Fibroblast of skin of right biceps (primary cell): ENCODE measurements around the gene TUBB6.

Experiments used
- DNase-seq: peaks from one replicate; pipeline ENCODE4 v3.0.0-alpha.2; 2013

TUBB6 gene

GRCh38 chr18:12345491-12346239, 37.6 kb downstream of the TUBB6 start:
- no peak for DNase-seq

GRCh38 chr18:12346240-12346565, 38.2 kb downstream of the TUBB6 start:
- DNase-seq, result no peak

DNA sequence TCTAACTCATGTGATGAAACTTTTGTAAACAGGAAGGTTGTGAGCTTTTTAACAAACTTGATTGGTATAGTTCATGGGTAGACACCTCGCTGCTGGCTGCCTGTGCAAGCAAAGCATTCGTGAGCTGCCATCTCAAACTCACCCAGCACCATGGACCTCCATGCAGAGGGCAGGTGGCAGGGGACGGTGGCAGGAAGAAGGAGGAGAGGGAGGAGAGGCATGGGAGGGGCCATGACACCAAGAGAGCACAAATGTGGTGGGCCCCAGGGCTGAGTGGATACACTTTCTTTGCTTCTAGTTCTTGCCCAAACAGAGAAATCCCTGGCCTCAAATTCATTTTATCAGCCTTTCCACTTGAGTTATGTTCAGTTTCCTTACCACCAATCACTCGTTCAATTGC, 39.9 kb downstream of the TUBB6 start:
- DNase-seq, result no peak

DNA sequence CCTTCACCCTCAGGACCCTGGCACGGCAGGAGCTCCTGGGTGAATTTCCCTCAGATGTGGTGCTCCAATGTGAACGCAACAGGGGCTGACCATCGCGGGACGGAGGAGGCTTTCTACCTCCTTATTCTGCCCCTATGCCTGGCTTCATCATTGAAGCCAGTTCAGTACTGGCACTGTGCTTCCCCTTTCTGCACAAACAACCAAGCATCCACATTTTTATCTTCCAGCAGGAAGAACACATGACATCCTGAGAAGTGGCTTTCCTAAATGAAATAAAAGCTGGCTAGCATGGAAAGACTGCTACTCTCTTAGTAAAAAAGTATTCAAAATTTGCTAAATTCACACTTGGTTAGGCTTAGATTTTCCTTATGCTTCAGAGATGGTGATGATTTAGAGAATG, 44.1 kb downstream of the TUBB6 start:
- DNase-seq, result no peak

DNA sequence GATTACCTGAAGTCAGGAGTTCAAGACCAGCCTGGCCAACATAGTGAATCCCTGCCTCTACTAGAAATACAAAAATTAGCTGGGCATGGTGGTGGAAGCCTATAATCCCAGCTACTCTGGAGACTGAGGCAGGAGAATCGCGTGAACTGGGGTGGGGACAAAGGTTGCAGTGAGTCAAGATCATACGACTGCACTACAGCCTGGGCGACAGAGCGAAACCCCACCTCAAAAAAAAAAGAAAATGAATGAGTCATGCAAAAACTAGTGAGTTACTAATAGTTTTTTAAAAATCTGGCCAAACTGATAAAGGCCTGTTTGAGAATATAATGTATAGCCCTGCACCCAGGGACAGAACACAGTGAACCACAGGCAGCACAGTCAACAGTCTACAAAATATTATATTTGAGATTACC, 51.5 kb downstream of the TUBB6 start:
- DNase-seq, result peak; percentile 23

GRCh38 chr18:12361770-12362378, 53.8 kb downstream of the TUBB6 start:
- peak; percentile 35 for DNase-seq

- no peak for DNase-seq
These were observed 54.6 kb downstream of the TUBB6 start for GRCh38 chr18:12362473-12363174.

- DNase-seq, result no peak
These were observed 58.3 kb downstream of the TUBB6 start for GRCh38 chr18:12366379-12366778.

GRCh38 chr18:12366784-12367183, 58.7 kb downstream of the TUBB6 start:
- no peak for DNase-seq

- no peak for DNase-seq
These were observed 61.2 kb downstream of the TUBB6 start for GRCh38 chr18:12369211-12369610.

DNA sequence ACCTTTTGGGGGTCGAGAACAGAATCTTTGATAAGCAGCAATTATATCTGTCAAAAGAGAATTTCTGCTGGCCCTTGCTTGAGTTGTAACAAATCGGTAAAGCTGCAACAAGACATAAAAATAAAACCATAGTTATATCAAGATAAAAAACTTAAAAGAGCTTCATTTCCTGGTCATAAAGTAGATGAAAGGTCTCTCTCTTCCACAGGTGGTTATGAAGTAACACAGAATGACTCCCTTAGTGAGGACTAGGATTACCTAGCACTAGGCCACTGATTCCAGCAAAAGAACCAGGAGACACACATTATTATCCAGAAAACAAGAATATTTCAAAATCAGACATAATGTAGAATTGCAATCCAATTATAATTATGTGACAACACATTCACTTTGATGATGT, 63.5 kb downstream of the TUBB6 start:
- DNase-seq, result no peak

DNA sequence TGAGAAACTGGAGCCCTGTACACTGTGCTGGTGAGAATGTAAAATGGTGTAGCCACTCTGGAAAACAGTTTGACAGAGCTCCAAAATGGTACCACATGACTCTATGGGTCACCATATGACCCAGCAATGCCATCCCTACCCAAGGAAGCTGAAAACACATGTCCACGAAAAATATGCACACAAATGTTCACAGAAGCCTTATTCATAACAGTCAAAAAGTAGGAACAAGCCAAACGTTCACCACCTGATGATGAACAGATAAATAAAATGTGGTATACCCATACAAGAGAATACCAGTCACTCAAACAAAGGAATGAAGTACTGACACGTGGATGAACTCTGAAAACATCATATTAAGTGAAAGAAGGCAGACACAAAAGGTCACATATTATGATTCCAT, 64.4 kb downstream of the TUBB6 start:
- DNase-seq, result no peak

DNA sequence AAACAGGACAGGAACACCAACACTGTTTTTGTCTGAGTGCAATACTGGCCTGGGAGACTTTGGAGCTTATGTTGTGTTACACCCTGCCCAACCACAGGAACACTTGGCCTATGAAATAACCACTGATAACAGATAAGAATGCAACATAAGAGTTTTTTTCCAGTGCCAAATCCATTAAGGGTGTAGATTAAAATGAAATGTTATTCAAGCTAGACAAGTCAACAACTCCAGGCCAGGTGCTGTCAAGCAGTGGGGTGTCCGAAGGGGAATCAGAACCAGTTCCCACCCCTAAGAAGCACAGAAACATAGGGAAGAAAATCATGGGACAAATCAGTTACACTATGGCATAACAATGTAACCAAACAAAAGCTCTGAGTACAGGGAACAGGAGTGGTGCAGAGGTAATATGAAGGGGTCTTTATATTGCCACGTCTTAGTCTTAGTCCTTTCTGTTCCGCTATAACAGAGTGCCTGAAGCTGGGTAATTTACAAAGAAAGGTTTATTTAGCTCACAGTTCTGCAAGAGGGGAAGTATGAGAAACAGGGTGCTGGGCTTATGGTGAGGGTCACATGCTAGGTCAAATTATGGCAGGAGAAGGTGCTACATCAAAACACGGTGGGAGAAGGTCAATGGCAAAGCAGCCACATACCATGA, 65.2 kb downstream of the TUBB6 start:
- no peak for DNase-seq

DNA sequence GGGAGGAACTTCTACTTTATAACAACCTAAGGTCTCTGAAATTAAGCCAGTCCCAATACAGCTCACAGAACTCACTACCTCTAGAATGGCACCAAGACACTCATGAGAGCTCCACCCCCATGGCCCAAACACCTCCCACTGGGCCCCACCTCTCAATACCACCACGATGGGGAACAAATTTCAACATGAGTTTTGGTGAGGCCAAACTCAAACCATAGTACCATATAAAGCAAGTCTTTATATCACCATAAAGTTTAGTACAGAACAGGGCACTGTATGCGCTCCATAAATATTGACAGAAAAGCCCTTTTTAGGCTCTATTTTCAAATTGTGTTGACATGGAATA, 65.7 kb downstream of the TUBB6 start:
- DNase-seq, result no peak

- no peak for DNase-seq
These were observed 66.4 kb downstream of the TUBB6 start for GRCh38 chr18:12374401-12374800.
